Activated naive CD8-positive, alpha-beta T cell treated with anti-CD3 and anti-CD28 coated beads, Interleukin-2, amount 50 U/mL, for 24 hours (primary cell): ENCODE measurements around the gene ATP9A.

Source experiments
- ATAC-seq: fragments of 150-1000 bp; cut with Tn5 transposase; one replicate; pipeline ENCODE4 v1.10.0; 2021
- DNase-seq: peaks from one replicate; pipeline ENCODE4 v3.0.0; 2021
- H3K27ac Mint-ChIP-seq: one replicate; pipeline ENCODE4 v1.8.0; 2021; ENCODE audit warnings: mild to moderate bottlenecking, mixed read lengths
- H3K27me3 Mint-ChIP-seq: one replicate; pipeline ENCODE4 v1.8.0; 2021; ENCODE audit warnings: mixed read lengths
- H3K36me3 Mint-ChIP-seq: one replicate; pipeline ENCODE4 v1.8.0; 2021; ENCODE audit warnings: low read depth, mixed read lengths
- H3K4me1 Mint-ChIP-seq: one replicate; pipeline ENCODE4 v1.8.0; 2021; ENCODE audit warnings: mixed read lengths
- H3K4me3 Mint-ChIP-seq: one replicate; pipeline ENCODE4 v1.8.0; 2021; ENCODE audit warnings: mild to moderate bottlenecking, moderate library complexity, mixed read lengths
- H3K9me3 Mint-ChIP-seq: one replicate; pipeline ENCODE4 v1.8.0; 2021; ENCODE audit warnings: mixed read lengths

The ATP9A gene

GRCh38 chr20:51551186-51551585 lies 217.0 kb downstream of the ATP9A start:
- Mint-ChIP-seq H3K4me3 (no peak overlapping the region), H3K36me3 (no peaks in the 10 kb centered on the region), H3K27ac (no peak overlapping the region), H3K4me1 (peaks cover 16% of the 10 kb centered on the region), H3K27me3 (peaks cover 6% of the 10 kb centered on the region), H3K9me3 (no peaks in the 10 kb centered on the region)
- ATAC-seq (no peak), DNase-seq (no peak)

- no peak for ATAC-seq
- DNase-seq: no peak
- Mint-ChIP-seq H3K4me3 (no peak overlapping the region), H3K9me3 (no peaks in the 10 kb centered on the region), H3K4me1 (peaks cover 8% of the 10 kb centered on the region), H3K27me3 (peaks cover 6% of the 10 kb centered on the region), H3K27ac (no peak overlapping the region), H3K36me3 (no peaks in the 10 kb centered on the region)
Measured at GRCh38 chr20:51549474-51549873, 218.7 kb downstream of the ATP9A start.

- Mint-ChIP-seq H3K27me3 (peaks cover 12% of the 10 kb centered on the region), H3K4me3 (no peak overlapping the region), H3K4me1 (peaks cover 5% of the 10 kb centered on the region), H3K9me3 (no peaks in the 10 kb centered on the region), H3K36me3 (no peaks in the 10 kb centered on the region), H3K27ac (no peak overlapping the region)
- DNase-seq (no peak), ATAC-seq (no peak)
Measured at GRCh38 chr20:51547951-51548350, 220.2 kb downstream of the ATP9A start.
